GM23338 (cell line): ENCODE results near the gene DHRS7C. TPM values are rescaled to one million over a fixed set of nuclear protein-coding genes. Genes with fewer than 3 reads are reported as not detected.

ENCODE experiments used
- ATAC-seq: fragments of 200-7000 bp; cut with Tn5 transposase; 3 replicates; pipeline ENCODE4 v1.9.1; 2020
- DNase-seq: peaks from one replicate; pipeline ENCODE4 v3.0.0-alpha.2; 2015; ENCODE audit warnings: low spot score
- H2AFZ ChIP-seq: fragments of 200-600 bp; sonication (generic); 2 replicates; pipeline ENCODE4 v1.8.0; 2016; ENCODE audit warnings: antibody characterized with exemption, mild to moderate bottlenecking, moderate library complexity
- H3F3A ChIP-seq: fragments of 200-600 bp; sonication (generic); replicated peaks from 2 replicates; pipeline ENCODE4 v1.8.0; 2017; ENCODE audit warnings: antibody characterized with exemption, mixed run types, low read depth
- H3K27ac ChIP-seq: fragments of 200-600 bp; sonication (generic); 2 replicates; pipeline ENCODE4 v1.6.1; 2016; ENCODE audit warnings: low read depth
- H3K27me3 ChIP-seq: fragments of 200-600 bp; sonication (generic); 2 replicates; pipeline ENCODE4 v1.8.0; 2016; ENCODE audit warnings: mild to moderate bottlenecking, mixed run types, moderate library complexity; ENCODE audit not compliant: insufficient read depth
- H3K36me3 ChIP-seq: fragments of 200-600 bp; sonication (generic); 2 replicates; pipeline ENCODE4 v1.8.0; 2016; ENCODE audit warnings: mild to moderate bottlenecking; ENCODE audit not compliant: insufficient read depth
- H3K4me1 ChIP-seq: fragments of 200-600 bp; sonication (generic); 2 replicates; pipeline ENCODE4 v1.8.0; 2016; ENCODE audit warnings: mild to moderate bottlenecking, moderate library complexity; ENCODE audit not compliant: insufficient read depth
- H3K4me2 ChIP-seq: fragments of 200-600 bp; sonication (generic); 2 replicates; pipeline ENCODE4 v1.7.1; 2017; ENCODE audit warnings: mixed run types
- H3K4me3 ChIP-seq: fragments of 200-600 bp; sonication (generic); 2 replicates; pipeline ENCODE4 v1.6.1; 2016; ENCODE audit warnings: mixed run types
- H3K79me2 ChIP-seq: fragments of 200-600 bp; sonication (generic); replicated peaks from 2 replicates; pipeline ENCODE4 v1.8.0; 2017; ENCODE audit warnings: mild to moderate bottlenecking; ENCODE audit not compliant: insufficient read depth
- H3K9me2 ChIP-seq: fragments of 200-600 bp; sonication (generic); 2 replicates; pipeline ENCODE4 v1.8.0; 2017; ENCODE audit not compliant: insufficient read depth
- H4K20me1 ChIP-seq: fragments of 200-600 bp; sonication (generic); replicated peaks from 2 replicates; pipeline ENCODE4 v1.8.0; 2017; ENCODE audit warnings: mild to moderate bottlenecking; ENCODE audit not compliant: insufficient read depth
- H3K27ac Mint-ChIP-seq: 2 replicates; pipeline ENCODE4 v1.8.0; 2020; ENCODE audit warnings: inconsistent platforms, mild to moderate bottlenecking, moderate library complexity, mixed read lengths
- H3K27me3 Mint-ChIP-seq: 3 replicates; pipeline ENCODE4 v1.8.0; 2022; ENCODE audit warnings: low read depth, mild to moderate bottlenecking, moderate library complexity, mixed read lengths, inconsistent platforms; ENCODE audit not compliant: insufficient read depth, poor library complexity
- H3K36me3 Mint-ChIP-seq: 3 replicates; pipeline ENCODE4 v1.8.0; 2021; ENCODE audit warnings: low read depth, mild to moderate bottlenecking, inconsistent platforms, moderate library complexity, mixed read lengths
- H3K4me1 Mint-ChIP-seq: 3 replicates; pipeline ENCODE4 v1.8.0; 2020; ENCODE audit warnings: mild to moderate bottlenecking, inconsistent platforms, mixed read lengths
- H3K4me3 Mint-ChIP-seq: 3 replicates; pipeline ENCODE4 v1.8.0; 2021; ENCODE audit warnings: moderate library complexity, mild to moderate bottlenecking, inconsistent platforms, mixed read lengths
- H3K9me3 Mint-ChIP-seq: 3 replicates; pipeline ENCODE4 v1.8.0; 2020; ENCODE audit warnings: moderate library complexity, mild to moderate bottlenecking, inconsistent platforms, mixed read lengths
- CREB1 ChIP-seq: fragments of 250-450 bp; sonication (Bioruptor Pico); IDR thresholded peaks from 2 replicates; pipeline ENCODE4 v1.5.0; 2020; ENCODE audit warnings: low read depth, mild to moderate bottlenecking, moderate library complexity
- CTCF ChIP-seq, 2 experiments: fragments of 200-600 bp in 1 of 2; sonication (generic) in 1 of 2; conservative IDR thresholded peaks; 2 replicates each; pipeline versions ENCODE4 v1.5.1 to v1.6.1; 2016 to 2017; ENCODE audit warnings: antibody characterized with exemption in 2 of 2, low read depth in 2 of 2, mild to moderate bottlenecking in 2 of 2, moderate library complexity in 1 of 2
- JUNB ChIP-seq: IDR thresholded peaks from one replicate; pipeline ENCODE4 v1.6.1; 2016; ENCODE audit warnings: antibody characterized with exemption; ENCODE audit not compliant: unreplicated experiment
- STAT1 ChIP-seq: IDR thresholded peaks from one replicate; pipeline ENCODE4 v1.6.1; 2016; ENCODE audit warnings: antibody characterized with exemption; ENCODE audit not compliant: unreplicated experiment
- ZNF114 ChIP-seq: fragments of 250-450 bp; sonication (Bioruptor Pico); IDR thresholded peaks from 2 replicates; pipeline ENCODE4 v1.5.0; 2020; ENCODE audit warnings: mild to moderate bottlenecking, moderate library complexity
- long read RNA-seq: library from polyadenylated mRNA; unstranded; transcript quantifications from one replicate; pipeline ENCODE4 v2.0.0, GENCODE V29; 2020; ENCODE audit not compliant: unreplicated experiment
- polyA plus RNA-seq: library from polyadenylated mRNA; unstranded; fragments of >200 nt; fragmentation: Nextera tagmentation; extraction: Ambion mirVana; gene quantifications from 2 replicates; pipeline ENCODE4 v1.2.1, GENCODE V29; 2016
- total RNA-seq: library from RNA; depleted of rRNA; stranded (reverse); fragments of >200 nt; shearing (Covaris generic); gene quantifications from 2 replicates; pipeline ENCODE4 v1.2.3, GENCODE V29; 2014; rRNA removed

The DHRS7C gene
- total RNA-seq (not detected in 2 replicates), polyA plus RNA-seq (not detected in 2 replicates)
- long read RNA-seq, result 0 reads

- H3K27ac Mint-ChIP-seq, result no peak within 1 kb of the TSS
- no peaks in the 10 kb centered on the region for H4K20me1 ChIP-seq
- no peaks in the 10 kb centered on the region for H3K27me3 ChIP-seq
- no peak within 1 kb of the TSS for H3K4me3 ChIP-seq
- H3F3A ChIP-seq, result no peaks in the 10 kb centered on the region
- H3K9me3 Mint-ChIP-seq, result no peaks in the 10 kb centered on the region
- no peak for ATAC-seq
- peak within 1 kb of the TSS; percentile 69 for H2AFZ ChIP-seq
- no peaks in the 10 kb centered on the region for H3K36me3 ChIP-seq
- H3K36me3 Mint-ChIP-seq, result no peaks in the 10 kb centered on the region
- H3K4me1 Mint-ChIP-seq, result no peaks in the 10 kb centered on the region
- H3K79me2 ChIP-seq, result no peaks in the 10 kb centered on the region
- no peaks in the 10 kb centered on the region for H3K4me1 ChIP-seq
- H3K27me3 Mint-ChIP-seq, result peaks cover 6% of the 10 kb centered on the region
- TF ChIP-seq ZNF114 (CRISPR knock-in tag), result no peak
- TF ChIP-seq STAT1, result no peak
- TF ChIP-seq JUNB, result no peak
- no peak for TF ChIP-seq CREB1 (CRISPR knock-in tag)
- H3K4me3 Mint-ChIP-seq, result no peak within 1 kb of the TSS
- no peak for DNase-seq
- no peak within 1 kb of the TSS for H3K27ac ChIP-seq
- no peaks in the 10 kb centered on the region for H3K9me2 ChIP-seq
- no peak within 1 kb of the TSS for H3K4me2 ChIP-seq
Measured at GRCh38 chr17:9790889-9791876, at the start of gene DHRS7C. Gene DHRS7C, minus strand, starts transcription at chr17:9791592. Its CDS starts 308 bp downstream, at chr17:9791284.

GRCh38 chr17:9839433-9839832 lies 48.0 kb upstream of the DHRS7C start:
- Mint-ChIP-seq H3K9me3 (no peaks in the 10 kb centered on the region; the same call in 2 of the 3 replicates), H3K27ac (no peak overlapping the region), H3K4me1 (peaks cover 18% of the 10 kb centered on the region), H3K36me3 (no peaks in the 10 kb centered on the region; the same call in 2 of the 3 replicates), H3K27me3 (peaks cover 10% of the 10 kb centered on the region), H3K4me3 (no peak overlapping the region; the same call in 2 of the 3 replicates)
- Histone ChIP-seq H4K20me1 (no peaks in the 10 kb centered on the region), H3K79me2 (no peaks in the 10 kb centered on the region), H3K36me3 (no peaks in the 10 kb centered on the region), H3K9me2 (peaks cover 11% of the 10 kb centered on the region; the same call in 1 of the 2 replicates), H3K27ac (no peak overlapping the region), H3F3A (no peaks in the 10 kb centered on the region), H3K4me1 (peaks cover 12% of the 10 kb centered on the region), H3K27me3 (no peaks in the 10 kb centered on the region), H3K4me2 (peak overlapping the region; percentile 60; the same call in 1 of the 2 replicates), H3K4me3 (no peak overlapping the region), H2AFZ (peak overlapping the region; percentile 99; the same call in 1 of the 2 replicates)
- DNase-seq (peak; percentile 34), ATAC-seq (peak; percentile 79)
- TF ChIP-seq STAT1 (no peak), CTCF (conservative IDR thresholded peaks at IDR 0.05; ENCODE audit: low read depth in 2 of 2) (peak in 1 of 2 experiments; percentile 54; a peak in 3 of 4 replicates)
